DMS 273 (cell line): ENCODE measurements around the gene PKD1.

Experiments used
- DNase-seq: peaks from one replicate; lab custom pipeline; 2025; ENCODE audit not compliant: unreplicated experiment; lab: John Stamatoyannopoulos, UW

Gene PKD1

DNA sequence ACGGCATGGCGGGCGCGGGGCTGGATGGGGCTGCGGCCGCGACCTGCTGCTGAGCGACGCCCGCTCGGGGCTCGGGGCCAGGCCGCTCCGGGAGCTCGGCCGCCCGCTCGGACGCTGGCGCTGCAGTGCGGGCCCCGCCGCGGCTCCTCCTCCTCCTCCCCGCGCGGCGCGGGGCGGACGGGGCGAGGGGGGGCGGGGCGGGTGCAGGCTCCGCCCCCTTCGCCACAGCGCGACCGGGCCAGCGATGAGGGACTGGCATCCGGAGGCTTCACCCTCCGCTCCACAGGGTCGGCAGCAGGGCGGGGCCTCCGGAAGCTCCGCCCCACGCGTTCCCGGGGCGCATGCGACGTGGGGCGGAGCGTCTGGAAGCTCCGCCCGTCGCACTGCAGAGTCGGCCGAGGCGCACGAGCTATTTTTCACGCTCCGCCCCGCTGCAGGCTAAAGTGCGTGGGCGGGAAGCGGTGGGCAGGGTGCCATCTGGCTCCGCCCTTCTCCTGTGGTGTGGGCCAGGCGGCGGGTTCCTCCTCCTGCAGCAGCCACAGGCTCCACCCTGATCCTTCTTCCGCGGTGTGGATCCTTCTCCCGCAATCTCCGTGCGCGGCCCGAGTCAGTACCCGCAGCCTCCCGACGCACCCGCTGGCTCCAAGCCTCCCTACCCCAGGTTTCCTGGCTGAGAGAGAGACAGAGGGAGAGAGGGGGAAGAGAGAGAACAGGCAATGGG is at the start of gene PKD1:
PKD1 (minus strand) TSS at position 129 of the 721 bp plus-strand sequence. CDS start 209 bp downstream, outside the sequence.
- peak; percentile 91 for DNase-seq

DNA sequence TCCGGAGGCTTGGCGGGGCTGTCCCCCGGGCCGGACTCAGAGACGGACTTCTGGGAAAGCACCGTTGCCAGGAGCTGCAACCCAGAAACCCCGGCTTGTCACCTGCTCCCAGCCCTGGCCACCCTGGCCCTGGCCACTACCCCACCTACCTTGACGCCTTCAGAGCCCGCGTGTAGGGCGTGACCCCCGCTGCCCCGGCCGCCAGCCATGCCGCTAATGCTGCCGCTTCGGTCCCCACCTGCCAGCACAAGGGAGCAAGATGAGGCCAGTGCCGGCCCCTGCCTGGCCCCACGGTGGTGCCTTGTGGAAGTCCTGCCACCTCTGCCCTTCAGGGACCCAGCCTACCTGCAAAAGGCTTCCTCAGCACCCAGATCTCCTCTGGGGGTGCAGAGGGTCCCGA is 49.3 kb upstream of the PKD1 start:
- DNase-seq = no peak

DNA sequence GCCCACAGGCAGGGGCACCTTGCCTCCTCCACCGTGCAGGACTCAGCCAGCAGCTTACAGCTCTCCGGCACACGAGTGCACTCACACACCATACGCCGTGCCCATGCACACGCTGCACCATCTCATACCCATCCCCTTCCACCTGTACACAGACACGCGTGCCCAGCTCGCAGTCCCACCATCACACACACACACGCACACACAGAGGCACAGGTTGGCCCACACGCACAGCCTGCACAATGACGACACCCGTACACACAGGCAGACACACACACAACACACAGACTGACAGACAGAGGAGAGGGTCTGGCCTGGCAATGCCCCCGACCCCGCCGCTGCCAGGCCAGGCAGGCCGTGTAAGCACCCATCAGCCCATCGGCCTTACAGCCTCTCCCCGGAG is 48.6 kb upstream of the PKD1 start:
- DNase-seq = no peak

DNA sequence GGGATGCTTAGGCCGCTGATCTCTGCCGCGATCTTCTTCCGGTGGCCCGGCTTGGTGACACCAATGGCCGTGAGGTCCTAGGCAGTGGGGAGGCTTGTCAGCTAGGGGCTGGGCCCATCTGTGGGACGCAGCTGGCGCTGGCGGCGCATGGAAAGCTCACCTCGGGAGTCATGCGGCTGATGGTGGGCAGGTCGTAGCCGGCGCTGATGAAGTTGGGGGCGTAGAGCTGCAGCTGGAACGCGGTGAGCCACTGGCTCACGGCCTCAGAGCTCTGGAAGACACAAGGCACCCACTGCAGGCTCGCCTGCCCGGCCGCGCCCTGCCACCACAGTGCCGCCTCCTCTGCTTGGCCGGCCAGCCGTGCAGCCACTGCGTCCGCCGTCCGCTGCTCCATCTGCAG is 48.0 kb upstream of the PKD1 start:
- no peak for DNase-seq

DNA sequence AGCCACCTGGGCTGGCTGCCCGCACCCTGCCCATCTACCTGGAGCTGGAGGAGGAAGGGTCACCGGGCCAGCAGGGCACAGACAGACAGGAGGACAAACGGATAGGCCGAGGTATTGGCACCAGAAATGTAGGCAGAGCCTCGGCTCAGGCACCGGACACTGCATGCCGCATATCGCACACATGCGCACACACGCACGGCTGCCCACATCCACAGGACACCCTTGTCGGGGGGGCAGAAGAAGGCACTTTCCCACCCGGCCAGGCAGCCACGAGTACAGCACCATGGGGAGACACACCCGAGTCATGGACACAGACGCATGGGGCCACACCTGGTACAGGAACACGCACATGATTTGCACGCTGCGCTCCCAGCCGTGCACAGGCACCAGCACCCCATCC is 46.3 kb upstream of the PKD1 start:
- no peak for DNase-seq

DNA sequence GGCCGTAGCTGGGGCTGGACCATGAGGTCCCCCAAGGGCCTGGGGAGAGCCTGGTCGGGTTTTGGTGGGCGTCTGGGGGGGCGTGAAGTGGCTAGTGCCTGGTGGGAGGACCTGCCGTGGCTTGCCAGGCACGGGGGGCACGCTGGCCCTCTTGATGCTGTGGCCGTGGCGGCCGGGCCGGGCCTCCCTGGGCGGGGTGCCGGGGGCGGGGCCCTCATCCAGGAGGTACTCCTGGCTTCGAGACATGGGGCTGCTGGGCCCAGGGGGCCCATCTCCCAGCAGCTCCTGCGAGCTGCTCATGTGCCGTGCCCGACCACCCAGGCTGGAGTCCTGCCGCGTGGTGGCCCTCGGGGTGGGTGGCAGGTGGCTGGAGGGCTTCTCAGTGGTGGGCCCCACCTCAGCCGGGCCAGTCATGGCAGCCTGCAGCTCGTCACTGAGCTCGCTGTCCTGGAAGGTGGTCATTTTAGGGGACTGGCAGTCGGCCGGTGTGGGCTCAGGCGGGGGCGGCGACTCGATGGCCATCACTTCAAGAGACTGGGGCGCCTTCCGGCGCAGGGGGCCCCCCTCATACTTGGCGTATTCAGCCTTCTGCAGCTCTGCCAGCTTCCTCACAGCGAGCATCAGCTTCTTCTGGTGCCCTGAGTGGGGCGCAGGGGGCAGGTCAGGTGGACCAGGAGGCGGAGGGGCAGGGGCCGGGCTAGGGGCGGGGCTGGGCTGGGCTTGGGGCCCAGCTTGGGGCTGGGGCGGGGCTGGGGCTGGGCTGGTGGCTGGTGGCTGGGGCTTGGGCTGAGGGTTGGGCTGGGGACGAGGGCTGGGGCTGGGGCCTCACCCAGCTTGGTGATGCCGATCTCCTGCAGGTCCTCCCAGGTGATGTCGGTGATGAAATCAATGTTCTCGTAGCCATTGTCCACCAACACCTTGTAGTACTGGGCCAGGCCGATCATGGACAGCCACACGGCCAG is 45.5 kb upstream of the PKD1 start:
- DNase-seq = no peak

DNA sequence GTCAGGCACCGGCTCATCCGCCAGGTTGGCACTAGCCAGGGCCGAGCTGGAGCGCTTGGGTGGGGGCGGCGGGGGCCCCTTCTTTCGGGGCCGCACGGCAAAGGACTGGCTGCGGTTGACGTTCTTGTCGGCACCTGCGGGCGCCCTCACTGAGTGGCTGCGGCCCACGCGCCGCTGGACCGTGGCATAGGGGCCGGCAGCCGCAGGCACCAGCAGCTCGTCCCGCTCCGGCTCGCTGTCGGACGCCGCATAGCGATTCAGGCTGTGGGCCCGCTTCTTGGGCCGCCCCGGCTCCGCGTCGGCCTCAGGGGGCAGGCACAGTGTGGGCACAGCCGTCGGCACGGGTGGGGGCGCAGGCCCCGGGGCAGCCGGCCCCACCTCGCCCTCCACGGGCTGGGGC is 44.8 kb upstream of the PKD1 start:
- no peak for DNase-seq

DNA sequence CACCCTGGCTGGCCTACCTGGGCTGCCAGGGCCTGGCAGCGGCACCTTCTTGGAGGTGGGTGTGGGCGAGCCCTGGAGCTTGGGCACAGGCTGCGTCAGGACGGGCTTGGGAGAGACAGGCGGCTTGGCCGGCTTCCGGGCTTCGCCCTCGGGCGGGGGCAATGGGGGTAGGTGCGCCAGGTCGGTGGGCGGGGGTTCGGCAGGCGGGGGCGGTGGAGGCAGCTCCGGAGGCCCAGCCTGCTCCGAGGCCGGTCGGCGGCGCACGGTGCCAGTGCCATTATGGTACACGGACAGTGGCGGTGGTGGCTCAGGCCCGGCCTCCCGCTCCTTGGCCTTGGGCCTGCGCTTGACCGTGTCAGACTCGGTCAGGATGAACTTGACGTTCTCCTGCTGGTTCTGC is 43.9 kb upstream of the PKD1 start:
- no peak for DNase-seq

DNA sequence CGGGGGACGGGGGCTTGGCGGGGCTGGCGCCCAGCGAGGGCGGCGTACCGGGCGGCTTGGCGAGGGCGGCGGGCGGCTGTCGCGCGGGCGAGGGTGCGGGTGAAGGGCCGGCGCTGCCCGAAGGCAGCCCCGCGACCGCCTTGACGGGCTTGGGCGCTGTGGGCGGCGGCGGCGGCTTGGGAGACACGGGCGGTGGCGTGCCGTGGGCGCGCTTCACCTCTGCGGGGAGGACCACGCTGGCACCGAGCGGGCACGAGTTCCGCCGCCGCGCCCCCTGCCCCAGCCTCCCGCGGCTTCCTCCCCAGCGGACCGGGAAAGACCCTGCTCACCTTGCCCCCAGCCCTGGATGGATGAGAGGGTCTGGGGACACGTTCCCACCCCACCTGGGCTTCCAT is 43.4 kb upstream of the PKD1 start:
- DNase-seq = no peak

DNA sequence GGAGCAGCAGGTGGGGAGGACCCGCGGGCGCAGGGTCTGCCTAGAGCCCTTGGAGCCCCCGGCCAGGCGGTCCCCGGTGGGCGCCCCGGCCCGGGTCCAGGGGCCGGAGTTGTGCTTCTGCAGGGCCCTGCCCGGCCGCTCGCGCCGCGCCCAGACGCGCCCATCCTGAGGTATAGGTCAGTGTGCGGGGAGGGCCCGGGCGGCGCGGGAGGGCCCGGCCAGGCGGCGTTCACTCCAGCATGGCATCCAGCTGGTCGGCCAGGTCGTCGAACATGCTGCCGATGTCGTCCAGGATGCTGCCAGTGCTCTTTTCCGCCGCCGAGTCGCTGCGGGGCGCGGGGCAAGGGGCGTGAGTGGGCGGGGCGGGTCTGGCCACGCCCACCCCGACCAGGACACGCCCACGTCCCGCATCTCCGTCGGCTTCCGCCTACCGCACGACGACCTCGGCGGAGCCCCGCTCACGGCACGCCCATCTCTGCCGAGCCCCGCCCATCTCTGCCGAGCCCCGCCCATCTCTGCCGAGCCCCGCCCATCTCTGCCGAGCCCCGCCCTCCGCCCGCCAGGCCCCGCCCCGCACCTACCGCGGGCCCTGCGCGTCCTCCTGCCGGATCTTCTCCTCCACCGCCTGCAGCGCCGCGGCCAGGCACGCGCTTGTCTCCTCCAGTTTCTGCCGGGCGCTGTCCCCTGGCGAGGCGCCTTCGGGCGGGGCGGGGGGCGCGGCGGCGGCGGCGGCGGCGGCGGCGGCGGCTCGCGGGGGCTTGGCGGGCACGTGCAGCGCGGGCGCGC is 42.8 kb upstream of the PKD1 start:
- DNase-seq = no peak

DNA sequence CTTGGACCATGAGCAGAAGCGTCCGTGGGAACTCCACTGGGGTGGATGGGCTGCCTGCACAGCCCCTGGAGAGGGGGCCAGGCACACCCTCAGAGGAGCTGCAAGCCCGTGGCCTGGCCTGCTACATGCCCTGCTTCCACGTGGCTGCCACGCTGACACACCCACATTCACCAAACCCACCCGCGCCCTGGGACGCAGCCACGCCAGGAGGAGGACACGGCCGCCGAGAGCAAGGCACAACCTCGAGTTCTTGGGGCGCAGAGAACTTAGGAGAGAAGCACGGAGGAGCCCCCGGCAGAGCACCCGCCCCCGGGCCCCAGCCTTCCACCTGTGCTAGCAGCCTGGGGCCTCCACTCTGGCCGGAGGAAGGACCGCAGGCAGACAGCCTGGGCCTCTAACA is 41.9 kb upstream of the PKD1 start:
- no peak for DNase-seq

DNA sequence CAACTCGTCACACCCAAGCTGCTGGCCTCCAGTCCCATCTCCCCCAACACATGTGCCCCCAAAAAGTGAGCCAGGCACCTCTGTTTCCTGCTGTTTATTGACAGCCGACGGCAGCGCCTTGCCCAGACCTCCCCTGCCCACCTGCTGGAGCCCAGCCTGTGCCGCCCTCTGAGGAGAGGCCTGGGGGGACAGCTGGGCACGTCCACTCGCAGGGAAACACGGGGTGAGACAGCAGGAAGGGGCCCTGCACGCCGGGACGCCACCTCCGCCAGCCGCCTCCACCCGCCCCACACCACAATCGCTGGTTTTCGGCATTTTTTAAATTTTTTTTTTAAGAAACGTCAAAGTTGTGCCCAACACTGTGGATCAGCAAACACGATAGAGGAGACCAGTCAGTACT is 41.4 kb upstream of the PKD1 start:
- DNase-seq = no peak

DNA sequence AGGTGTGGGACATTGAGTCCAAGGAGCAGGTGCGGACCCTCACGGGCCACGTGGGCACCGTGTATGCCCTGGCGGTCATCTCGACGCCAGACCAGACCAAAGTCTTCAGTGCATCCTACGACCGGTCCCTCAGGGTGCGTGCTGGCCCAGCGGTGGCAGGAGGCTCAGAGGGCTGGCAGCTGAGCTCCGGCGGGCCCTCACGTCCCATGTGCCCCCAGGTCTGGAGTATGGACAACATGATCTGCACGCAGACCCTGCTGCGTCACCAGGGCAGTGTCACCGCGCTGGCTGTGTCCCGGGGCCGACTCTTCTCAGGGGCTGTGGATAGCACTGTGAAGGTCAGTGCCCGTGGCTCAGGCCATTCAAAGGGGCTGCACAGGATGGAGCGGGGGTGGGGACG is 40.3 kb upstream of the PKD1 start:
- no peak for DNase-seq

DNA sequence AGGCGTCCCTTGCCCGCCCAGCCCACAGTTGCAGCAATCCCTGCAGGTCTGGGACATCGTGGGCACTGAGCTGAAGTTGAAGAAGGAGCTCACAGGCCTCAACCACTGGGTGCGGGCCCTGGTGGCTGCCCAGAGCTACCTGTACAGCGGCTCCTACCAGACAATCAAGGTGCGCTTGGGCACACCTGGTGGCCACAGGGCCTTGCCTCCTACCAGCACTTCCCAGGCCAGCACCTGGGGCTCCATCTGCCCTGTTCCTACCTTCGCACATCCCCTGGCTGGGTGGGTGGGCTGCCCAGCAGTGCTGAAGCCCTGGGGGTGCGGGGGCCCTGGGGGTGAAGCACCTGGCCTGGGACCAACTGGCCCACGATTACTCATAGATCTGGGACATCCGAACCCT is 39.8 kb upstream of the PKD1 start:
- DNase-seq = no peak

DNA sequence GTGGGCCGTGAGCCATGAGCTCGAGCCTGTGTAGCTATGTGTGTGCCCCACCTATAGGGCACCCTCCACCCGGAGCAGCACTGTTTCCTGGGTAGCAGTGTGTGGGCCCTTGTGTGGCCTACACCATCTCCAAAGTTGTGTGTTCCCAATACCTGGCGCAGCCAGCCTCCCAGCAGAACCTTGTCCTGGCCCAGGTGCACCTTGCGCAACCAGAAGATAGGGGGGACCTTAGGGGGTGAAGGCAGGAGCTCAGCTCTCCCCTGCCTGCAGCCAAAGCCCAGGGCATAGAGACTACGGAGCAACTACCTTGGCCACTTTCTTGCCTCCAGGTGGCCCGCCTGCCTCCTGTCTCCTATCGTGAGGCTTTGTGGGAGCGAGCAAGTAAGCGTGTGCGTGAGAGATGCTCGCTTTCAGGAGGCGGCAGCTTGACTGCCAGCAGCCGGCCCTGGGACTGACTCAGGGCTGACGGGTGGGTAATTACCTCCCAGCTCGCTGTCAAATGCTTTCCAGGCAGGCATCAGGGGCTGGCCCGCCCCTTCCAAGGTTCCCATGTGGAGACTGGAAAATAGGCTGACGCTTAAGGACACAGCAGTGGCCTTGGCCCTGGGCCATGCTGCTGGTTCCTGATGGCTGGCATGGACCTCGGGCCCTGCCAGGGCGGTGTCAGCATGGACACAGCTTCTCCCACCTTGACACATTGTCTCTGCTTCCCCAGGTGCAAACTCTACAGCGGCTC is 38.9 kb upstream of the PKD1 start:
- DNase-seq = peak; percentile 38

DNA sequence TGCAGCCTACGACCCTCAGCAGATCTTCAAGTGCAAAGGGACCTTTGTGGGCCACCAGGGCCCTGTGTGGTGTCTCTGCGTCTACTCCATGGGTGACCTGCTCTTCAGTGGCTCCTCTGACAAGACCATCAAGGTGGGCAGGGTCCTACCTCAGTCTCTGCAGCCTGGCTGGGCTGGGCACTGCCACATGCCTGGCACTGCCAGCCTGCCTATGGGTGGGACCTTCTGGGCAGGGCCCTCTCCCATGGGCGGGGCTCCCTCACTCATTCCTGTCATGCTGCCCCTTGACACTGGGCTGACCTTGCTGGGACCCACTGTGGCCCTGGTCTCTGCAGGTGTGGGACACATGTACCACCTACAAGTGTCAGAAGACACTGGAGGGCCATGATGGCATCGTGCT is 38.2 kb upstream of the PKD1 start:
- no peak for DNase-seq

DNA sequence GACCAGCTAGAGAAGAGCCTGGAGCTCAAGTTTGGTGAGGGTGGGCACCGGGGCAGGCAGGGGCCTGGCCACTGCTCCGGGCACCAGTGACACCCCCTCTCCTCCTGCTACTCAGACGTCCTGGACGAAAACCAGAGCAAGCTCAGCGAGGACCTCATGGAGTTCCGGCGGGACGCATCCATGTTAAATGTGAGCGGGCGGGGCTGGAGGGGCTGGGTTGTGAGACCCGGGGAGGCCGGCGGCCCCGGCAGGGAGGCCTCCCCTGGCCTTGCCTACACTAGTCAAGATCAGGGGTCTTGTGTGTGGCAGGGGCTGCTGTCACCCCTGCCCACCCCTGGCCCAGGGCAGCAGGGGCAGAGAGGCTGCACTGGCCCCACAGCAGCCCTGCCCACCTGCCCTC is 37.7 kb upstream of the PKD1 start:
- DNase-seq = no peak

DNA sequence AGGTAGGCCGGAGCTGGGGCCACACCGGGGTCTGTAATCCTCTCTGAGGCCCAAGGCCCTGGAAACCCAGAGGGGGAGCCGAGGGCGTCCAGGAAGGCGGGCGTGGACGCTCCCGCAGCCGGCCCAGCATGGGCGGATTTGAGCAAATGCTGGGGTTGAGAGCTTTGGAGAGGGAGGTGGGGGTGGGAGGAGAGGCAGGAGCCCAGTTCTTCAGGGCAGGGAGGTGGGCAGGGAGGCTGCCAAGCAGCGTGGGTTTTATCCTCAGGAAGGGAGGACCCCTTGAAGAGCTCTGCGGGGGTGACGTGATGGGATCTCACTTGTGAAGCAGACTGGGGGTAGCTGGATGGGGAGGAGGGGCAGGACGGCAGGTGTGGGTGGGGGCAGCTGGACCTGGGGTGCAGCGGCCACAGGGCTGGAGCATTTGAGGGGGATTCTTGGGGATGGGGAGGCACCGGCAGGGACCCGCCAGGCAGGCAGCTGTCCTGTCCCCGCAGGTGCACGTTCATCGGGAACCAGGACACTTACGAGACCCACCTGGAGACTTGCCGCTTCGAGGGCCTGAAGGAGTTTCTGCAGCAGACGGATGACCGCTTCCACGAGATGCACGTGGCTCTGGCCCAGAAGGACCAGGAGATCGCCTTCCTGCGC is 37.1 kb upstream of the PKD1 start:
- no peak for DNase-seq

DNA sequence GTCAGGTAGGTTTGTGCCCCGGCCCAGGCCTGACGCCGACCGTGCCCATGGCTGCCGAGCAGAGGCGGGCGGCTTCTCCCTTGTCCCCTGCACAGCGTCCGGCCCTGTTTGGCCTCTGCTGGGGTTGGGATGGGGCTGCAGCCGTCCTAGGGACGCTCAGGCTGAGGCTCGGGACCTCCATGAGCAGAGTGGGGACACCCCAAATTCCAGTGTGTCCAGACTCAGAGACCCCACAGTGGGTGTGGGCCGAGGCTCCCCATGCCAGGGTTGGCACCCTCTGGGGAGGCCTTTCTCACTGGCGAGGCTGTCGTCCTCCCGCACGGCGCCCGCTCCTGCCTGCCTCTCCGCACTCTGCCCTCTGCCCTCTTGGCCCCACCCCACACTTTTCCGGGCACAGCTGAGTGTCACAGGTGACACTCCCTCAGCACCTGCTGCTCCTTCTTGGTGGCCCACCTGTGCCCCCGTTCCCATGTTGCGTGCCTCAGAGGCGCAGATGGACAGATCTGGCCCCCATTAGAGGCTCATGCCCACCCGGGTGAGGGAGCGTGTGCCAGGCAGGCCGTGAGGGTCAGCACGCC is 36.0 kb upstream of the PKD1 start:
- no peak for DNase-seq
